HS-5 (cell line): ENCODE data around the gene FRMD1.

Experiments used
- DNase-seq: peaks from one replicate; pipeline ENCODE4 v3.0.0-alpha.2; 2012; ENCODE audit warnings: low read depth

Gene FRMD1

GRCh38 chr6:168004945-168005344 lies 74.1 kb downstream of the FRMD1 start:
- DNase-seq = no peak

GRCh38 chr6:168004023-168004422 lies 75.0 kb downstream of the FRMD1 start:
- DNase-seq = no peak
